ENCODE results near the gene MTRF1L. TPM values are rescaled to one million over a fixed set of nuclear protein-coding genes. Genes with fewer than 3 reads are reported as not detected.

MTRF1L gene
- total RNA-seq, 1 experiment from 2014 or later, result 15.9 TPM

- intact Hi-C loops (cut with micrococcal nuclease; ENCODE audit: unreplicated experiment), result no loop called here
- CTCF ChIA-PET, result no interaction called here
Measured at GRCh38 chr6:152959333-152959732, 43.2 kb downstream of the MTRF1L start.

DNA sequence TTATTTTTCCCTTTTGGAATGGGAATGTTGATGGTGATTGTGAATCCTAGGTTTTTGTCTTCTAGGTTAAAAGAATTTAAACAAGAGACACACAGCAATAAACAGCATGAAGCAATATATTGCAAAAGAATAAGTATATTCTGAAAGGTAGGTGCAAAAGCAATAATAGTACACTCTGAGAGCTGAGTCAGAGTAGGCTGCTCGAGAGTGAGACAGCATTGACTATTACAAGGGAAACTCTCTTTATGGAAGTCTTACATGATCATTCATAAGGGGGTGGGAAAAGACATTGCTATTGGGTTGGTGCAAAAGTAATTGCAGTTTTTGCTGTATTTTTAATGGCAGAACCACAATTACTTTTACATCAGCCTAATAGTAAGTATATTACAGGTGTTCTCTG is 44.7 kb downstream of the MTRF1L start:
- no peak for DNase-seq
- H3K36me3 Mint-ChIP-seq (ENCODE audit: insufficient read depth, unreplicated experiment), result no peaks in the 10 kb centered on the region
- H3K4me1 Mint-ChIP-seq (ENCODE audit: low read depth, unreplicated experiment), result no peaks in the 10 kb centered on the region

More at GRCh38 chr6:152959333-152959732, 43.2 kb downstream of the MTRF1L start:
- TF ChIP-seq, protein P1, sequence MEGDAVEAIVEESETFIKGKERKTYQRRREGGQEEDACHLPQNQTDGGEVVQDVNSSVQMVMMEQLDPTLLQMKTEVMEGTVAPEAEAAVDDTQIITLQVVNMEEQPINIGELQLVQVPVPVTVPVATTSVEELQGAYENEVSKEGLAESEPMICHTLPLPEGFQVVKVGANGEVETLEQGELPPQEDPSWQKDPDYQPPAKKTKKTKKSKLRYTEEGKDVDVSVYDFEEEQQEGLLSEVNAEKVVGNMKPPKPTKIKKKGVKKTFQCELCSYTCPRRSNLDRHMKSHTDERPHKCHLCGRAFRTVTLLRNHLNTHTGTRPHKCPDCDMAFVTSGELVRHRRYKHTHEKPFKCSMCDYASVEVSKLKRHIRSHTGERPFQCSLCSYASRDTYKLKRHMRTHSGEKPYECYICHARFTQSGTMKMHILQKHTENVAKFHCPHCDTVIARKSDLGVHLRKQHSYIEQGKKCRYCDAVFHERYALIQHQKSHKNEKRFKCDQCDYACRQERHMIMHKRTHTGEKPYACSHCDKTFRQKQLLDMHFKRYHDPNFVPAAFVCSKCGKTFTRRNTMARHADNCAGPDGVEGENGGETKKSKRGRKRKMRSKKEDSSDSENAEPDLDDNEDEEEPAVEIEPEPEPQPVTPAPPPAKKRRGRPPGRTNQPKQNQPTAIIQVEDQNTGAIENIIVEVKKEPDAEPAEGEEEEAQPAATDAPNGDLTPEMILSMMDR (IDR thresholded peaks at IDR 0.05; ENCODE audit: unreplicated experiment), result no peak
- no peak overlapping the region for H3K27ac Mint-ChIP-seq (ENCODE audit: unreplicated experiment)
- no peaks in the 10 kb centered on the region for H3K4me1 Mint-ChIP-seq (ENCODE audit: low read depth, unreplicated experiment)
- BruUV-seq (replicated peaks), result no TSS peak
- no peak for DNase-seq
- no peak overlapping the region for H3K4me3 Mint-ChIP-seq (ENCODE audit: low read depth, unreplicated experiment)
- H3K9me3 Mint-ChIP-seq (ENCODE audit: low read depth, unreplicated experiment), result no peaks in the 10 kb centered on the region
- H3K27me3 Mint-ChIP-seq (ENCODE audit: unreplicated experiment), result no peaks in the 10 kb centered on the region
- no peaks in the 10 kb centered on the region for H3K36me3 Mint-ChIP-seq (ENCODE audit: insufficient read depth, unreplicated experiment)

GRCh38 chr6:152954443-152954842 is 48.1 kb downstream of the MTRF1L start:
- no peak for DNase-seq
- H3K4me3 Mint-ChIP-seq (ENCODE audit: low read depth, unreplicated experiment), result no peak overlapping the region
- no peaks in the 10 kb centered on the region for H3K36me3 Mint-ChIP-seq (ENCODE audit: insufficient read depth, unreplicated experiment)
- H3K9me3 Mint-ChIP-seq (ENCODE audit: low read depth, unreplicated experiment), result no peaks in the 10 kb centered on the region
- no peak overlapping the region for H3K27ac Mint-ChIP-seq (ENCODE audit: unreplicated experiment)
- CTCF ChIA-PET, result interaction anchor here (1.4 kb wide), 1 partner anchor 28 kb away, joined by 3 read pairs; the partner anchor contains the start of gene FBXO5
- no peaks in the 10 kb centered on the region for H3K27me3 Mint-ChIP-seq (ENCODE audit: unreplicated experiment)
- TF ChIP-seq, protein P1 (IDR thresholded peaks at IDR 0.05; ENCODE audit: unreplicated experiment), result no peak
- no peaks in the 10 kb centered on the region for H3K4me1 Mint-ChIP-seq (ENCODE audit: low read depth, unreplicated experiment)
- no TSS peak for BruUV-seq (replicated peaks)
- intact Hi-C loops (cut with micrococcal nuclease; ENCODE audit: unreplicated experiment), result loop anchor here (2.0 kb wide), 1 partner anchor 70 kb away; no protein-coding TSS in a partner anchor

More for the DNA sequence above, 44.7 kb downstream of the MTRF1L start:
- Mint-ChIP-seq H3K27me3 (ENCODE audit: unreplicated experiment) (no peaks in the 10 kb centered on the region), H3K27ac (ENCODE audit: unreplicated experiment) (no peak overlapping the region), H3K4me3 (ENCODE audit: low read depth, unreplicated experiment) (no peak overlapping the region), H3K9me3 (ENCODE audit: low read depth, unreplicated experiment) (no peaks in the 10 kb centered on the region)
- CTCF ChIA-PET, result no interaction called here
- BruUV-seq (replicated peaks), result no TSS peak
- intact Hi-C loops (cut with micrococcal nuclease; ENCODE audit: unreplicated experiment), result no loop called here
- TF ChIP-seq, protein P1 (IDR thresholded peaks at IDR 0.05; ENCODE audit: unreplicated experiment), result no peak

GRCh38 chr6:152952866-152953509 is 49.5 kb downstream of the MTRF1L start:
- CTCF ChIA-PET, result no interaction called here
- Mint-ChIP-seq H3K4me3 (ENCODE audit: low read depth, unreplicated experiment) (no peak overlapping the region), H3K9me3 (ENCODE audit: low read depth, unreplicated experiment) (no peaks in the 10 kb centered on the region), H3K27ac (ENCODE audit: unreplicated experiment) (no peak overlapping the region), H3K36me3 (ENCODE audit: insufficient read depth, unreplicated experiment) (no peaks in the 10 kb centered on the region), H3K27me3 (ENCODE audit: unreplicated experiment) (no peaks in the 10 kb centered on the region), H3K4me1 (ENCODE audit: low read depth, unreplicated experiment) (peaks cover 2% of the 10 kb centered on the region)
- no TSS peak for BruUV-seq (replicated peaks)
- TF ChIP-seq, protein P1 (IDR thresholded peaks at IDR 0.05; ENCODE audit: unreplicated experiment), result peak; percentile 13
- no peak for DNase-seq
- intact Hi-C loops (cut with micrococcal nuclease; ENCODE audit: unreplicated experiment), result loop anchor here (1.0 to 2.0 kb wide), 2 partner anchors 204 to 400 kb away; no protein-coding TSS in a partner anchor

Data from Calu3 (cell line).